Middle frontal gyrus (tissue), 1 donor: ENCODE results near the gene BORCS5.

Experiments
- DNase-seq: peaks from one replicate; pipeline ENCODE4 v3.0.0-alpha.2; 2015; ENCODE audit warnings: low spot score; ENCODE audit errors: extremely low spot score

BORCS5 gene

DNA sequence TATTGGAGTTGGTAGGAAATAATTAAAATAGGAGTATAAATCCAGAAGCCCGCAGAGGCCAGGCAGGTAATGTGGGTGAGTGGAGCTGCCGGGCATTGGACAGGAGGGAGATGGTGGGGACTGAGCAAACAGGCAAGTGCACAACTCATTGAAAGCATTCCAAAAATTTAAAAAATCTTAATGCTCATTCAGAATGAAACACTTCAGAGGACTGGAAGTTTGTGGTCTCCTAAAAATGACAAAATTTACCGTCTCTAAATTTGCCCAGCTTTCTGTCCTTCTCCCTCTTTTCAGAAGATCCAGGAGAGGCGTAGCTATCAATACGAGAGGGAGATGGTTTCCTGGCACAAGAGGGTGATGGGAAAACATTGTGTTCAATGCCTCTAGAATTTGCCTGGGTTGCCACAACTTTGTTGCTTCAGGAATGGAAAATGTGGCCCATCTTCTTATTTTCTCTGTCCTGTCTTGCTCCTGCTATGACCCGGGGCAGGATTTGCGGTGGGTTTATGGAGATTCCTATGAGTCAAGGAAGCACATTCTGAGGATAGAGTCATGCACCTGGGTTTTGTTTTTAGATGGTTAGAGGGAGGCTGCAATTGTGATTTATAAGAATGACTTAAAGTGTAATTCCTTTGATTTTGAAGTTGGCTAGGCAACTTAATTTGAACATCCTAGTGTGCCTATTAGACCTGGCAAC is 72.2 kb downstream of the BORCS5 start:
- no peak for DNase-seq

DNA sequence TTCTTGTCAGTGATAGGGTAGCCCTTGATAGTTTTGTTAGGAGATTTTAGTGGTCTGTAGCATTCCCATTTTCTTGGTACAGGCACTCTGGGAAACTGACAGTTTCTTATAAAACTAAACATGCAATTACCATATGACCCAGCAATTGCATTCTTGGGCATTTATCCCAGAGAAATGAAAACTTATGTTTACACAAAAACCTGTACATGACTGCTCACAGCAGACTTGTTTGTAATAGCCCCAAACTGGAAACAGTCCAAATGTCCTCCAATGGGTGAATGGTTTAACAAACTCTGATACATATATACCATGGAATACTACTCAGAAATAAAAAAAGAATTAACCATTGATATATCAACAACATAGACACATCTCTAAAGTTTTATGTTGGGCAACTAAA is 75.5 kb downstream of the BORCS5 start:
- no peak for DNase-seq

DNA sequence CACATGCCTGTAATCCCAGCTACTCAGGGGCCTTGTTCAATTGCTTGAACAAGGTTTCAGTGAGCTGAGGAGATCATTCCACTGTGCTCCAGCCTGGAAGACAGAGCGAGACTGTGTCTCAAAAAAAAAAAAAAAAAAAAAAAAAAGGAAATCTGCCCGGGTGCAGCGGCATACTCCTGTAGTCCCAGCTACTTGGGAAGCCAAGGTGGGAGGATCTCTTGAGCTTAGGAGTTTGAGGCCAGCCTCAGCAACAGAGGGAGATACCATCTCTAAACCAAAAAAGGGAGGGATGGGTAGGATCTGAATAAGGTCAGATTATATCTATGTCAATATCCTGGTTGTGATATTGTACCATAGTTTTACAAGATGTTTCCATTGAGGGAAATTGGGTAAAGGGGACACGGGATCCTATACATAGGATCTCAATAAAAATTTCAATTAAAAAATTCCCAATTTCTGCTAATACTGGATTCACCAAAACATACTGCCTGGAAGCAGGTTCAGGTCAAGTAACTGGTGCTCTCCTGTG is 76.4 kb downstream of the BORCS5 start:
- DNase-seq = no peak

DNA sequence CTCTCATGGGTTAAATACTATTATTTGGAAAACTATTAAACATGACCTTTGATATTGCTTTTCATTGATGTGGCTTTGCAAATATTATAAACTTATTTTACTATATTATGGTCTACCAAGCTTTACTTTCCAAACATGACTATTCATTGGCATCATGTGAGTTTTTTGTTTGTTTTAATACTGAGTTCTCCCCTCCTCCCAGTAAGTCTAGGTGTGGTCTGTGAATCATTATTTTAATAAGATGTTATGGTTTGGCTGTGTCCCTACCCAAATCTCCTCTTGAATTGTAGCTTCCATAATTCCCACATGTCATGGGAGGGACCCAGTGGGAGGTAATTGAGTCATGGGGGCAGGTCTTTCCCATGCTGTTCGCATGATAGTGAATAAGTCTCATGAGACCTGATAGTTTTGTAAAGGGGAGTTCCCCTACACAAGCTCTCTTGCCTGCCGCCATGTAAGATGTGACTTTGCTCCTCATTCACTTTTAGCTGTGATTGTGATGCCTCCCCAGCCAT is 80.0 kb downstream of the BORCS5 start:
- no peak for DNase-seq

DNA sequence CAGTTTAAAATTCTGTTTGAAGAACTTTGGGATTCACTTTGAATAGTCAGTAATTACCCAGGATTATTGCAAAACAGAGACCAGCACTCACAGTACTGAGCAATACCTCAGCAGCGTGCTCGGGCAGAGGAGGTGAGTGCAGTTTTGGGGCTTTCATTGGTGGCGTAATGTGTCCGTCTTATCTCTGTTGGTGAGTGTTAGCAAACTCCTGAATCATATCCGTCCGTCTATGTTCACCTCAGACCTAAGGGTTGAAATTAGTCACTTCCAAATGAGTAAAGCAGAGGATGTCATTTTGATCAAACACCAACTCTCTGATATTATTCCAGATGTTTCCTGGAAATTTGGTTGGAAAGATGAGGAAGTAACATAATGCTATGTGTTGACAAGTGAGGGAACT is 82.8 kb downstream of the BORCS5 start:
- DNase-seq = no peak

DNA sequence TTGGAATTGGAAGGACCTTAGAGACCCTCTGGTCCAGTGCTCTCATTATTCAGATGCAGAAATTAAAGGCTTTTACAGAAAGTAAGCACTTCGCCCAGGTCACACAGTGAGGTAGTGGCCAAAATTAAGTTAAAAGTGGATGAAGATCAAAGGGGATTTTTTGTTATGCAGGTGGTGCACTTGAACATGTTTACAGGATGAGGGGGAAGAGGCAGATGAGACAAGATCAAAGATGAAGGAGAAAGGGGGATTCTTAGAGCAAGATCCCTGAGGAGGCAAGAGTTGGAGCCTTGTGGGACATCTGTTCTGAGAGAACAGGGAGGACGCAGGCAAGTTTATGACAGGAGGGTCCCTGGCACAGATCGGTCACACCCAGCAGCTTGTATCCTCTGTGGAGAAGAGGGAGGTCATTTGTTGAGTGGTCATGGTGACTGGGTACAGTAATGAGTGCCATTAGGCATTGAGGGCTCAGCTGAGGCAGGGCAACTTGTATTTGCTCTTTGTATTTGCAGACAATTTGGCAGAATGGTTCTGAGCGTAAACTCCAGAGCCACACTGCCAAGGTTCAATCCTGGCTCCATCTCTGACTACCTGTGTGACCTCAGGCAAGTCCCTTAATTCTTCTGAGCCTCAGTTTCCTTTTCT is 84.0 kb downstream of the BORCS5 start:
- no peak for DNase-seq

DNA sequence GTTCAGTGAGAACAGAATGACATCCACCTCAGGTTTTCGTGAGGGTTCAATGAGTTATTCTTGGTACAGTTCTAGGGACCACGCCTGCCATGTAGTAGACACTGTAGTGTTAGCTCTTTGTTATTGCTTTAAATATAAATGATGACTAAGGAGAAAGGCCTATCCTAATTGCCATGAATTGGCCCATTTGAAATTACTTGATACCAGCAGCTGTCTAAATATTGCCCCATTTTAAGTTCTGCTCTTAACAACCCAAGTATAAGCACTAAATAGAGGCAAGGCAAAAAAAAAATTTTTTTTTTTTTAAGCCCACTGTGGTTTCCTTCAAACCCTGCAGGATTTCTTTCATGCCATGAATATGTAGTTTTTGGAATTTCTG is 84.5 kb downstream of the BORCS5 start:
- DNase-seq = no peak

DNA sequence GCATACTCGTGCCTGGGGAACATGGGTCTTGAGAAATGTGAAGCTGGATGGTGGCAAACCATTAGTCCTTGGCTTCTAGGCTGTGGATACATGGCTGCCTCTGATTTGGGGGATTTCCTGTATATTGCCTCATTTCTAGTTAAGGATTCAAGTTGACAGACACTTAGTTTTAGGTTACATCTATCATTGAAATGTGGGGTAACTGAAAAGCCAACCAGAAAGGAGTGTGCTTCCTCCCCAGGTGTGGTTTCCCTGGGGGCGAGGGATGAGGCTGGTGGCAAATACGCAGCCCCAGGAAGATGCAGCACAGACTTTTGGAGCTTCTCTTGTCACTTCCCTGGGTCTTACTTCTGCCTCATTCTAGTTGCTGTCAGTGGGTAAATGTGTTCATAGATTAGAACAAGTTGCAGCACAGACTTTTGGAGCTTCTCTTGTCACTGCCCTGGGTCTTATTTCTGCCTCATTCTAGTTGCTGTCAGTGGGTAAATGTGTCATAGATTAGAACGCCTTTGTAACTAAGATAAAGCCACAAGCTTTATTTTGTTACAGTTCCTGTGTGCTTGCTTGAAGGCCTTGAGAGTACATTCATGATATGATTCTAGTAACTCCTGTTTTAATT is 85.1 kb downstream of the BORCS5 start:
- DNase-seq = no peak

DNA sequence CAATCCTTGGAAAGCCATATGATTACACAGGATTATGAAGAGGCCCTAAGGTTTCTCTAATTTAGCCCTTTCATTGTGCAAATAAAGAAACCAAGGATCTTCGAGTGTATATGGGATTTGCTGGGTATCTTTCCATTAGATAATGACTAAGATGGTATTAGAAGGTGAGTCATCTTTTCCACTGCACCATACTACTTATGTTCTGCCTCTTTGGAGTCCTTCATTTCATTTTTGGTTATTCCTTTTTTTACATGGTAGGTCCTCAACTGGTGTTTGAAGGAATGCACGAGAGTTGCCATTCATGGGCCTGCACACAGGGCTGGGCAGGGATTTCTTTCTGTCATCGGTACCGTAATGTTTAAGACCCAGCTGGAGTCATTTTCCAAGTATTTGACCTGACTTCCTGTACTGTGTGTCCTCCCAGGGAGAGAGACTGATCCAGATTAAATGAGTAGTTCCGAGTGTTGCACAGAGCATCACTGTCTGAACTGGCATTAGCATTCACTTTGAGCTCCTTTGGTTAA is 85.7 kb downstream of the BORCS5 start:
- DNase-seq = no peak

DNA sequence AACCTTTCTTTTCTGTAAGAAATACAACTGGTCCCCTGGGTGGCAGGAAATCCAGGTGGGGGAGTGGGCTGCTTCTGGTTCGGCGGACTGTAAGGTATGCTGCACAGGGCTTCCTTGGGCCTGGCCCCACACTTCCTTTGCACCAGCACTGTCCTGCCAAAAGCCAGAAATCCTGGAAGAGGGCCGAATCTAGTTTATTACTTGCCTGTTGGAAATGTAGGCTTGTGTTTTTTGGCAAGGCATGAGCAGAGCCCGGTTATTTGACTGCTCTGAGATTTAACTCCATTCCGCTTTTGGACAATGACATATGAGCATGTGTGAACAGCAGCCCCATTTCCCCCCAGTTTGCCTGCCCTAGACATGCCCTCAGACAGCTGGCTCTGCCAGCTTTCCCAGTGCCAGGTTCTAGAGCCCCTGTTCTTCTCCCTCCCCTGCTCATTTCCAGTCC is 86.6 kb downstream of the BORCS5 start:
- DNase-seq = no peak

DNA sequence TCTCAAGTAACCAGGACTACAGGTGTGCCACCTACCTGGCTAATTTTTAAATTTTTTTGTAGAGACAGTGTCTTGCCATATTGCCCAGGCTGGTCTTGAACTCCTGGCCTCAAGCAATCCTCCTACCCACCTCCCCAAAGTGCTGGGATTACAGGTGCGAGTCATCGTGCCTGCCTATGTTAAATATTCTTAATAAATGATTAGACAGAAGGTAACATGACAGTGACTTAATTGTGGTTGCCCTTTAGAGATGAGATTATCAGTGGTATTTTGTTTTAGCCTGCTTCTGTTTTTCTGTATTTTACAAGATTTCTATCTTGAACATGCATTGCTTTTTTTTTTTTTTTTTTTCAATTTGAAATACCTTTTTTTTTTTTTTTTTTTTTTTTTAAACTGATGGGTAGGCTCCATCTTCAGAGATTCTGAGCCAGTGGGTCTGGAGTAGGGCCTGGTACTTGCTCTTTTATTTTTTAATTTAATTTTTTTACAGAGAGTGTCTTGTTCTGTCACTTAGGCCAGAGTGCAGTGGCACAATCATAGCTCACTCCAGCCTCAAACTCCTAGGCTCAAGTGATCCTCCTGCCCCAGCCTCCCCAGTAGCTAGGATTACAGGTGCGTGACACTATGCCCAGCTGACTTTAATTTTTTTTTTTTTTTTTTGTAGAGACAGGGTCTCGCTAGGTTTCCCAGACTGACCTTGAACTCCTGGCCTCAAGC is 88.4 kb downstream of the BORCS5 start:
- no peak for DNase-seq

DNA sequence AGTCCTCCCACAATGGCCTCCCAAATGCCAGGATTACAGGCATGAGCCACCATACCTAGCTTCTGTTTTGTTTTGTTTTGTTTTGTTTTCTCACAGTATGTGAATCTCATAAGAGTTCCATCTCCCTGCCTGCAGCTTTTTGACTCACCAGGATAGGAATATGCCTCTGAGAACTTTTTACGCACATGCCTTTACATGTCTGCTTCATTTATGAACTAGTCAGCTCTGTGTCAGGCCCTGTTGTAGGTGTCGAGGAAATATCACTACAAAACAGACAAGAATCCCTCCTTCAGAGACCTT is 89.0 kb downstream of the BORCS5 start:
- no peak for DNase-seq

DNA sequence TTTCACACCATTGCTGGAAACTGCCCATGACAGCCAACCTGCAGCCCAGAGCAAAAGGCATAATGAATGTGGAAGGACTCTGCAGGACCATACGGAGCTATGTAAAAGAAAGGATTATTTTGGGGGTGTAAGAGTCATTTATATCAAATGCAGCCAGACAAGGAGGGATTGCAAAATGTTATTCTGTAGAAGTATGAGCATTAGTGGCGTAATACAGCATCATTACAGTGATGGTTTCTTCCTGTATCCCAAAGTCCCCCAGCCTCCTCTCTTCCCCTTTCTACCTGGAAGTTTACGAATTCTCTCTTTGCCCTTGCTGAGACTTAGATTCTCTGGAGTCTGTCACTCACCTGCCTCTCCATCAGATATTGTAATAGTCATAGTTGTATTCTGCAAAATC is 89.9 kb downstream of the BORCS5 start:
- no peak for DNase-seq

DNA sequence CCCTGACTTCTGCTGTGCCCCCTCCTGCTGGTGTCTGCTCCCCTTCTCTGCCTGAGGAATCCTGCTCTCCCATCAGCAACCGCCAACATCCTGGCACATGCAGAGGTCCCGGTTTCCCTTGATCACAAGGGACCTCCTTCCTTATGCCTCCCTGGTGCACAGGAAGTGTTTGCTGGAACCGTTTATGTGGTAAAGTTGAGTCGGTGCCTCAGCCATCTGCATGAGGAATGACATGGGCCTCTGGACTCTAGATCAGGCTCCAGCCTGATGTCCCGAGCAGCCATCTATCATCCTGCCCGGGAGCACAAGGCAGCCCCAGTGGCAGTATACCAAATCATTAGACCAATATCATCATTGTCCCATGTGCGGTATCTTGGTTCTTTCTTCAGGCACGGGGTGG is 90.4 kb downstream of the BORCS5 start:
- DNase-seq = no peak

DNA sequence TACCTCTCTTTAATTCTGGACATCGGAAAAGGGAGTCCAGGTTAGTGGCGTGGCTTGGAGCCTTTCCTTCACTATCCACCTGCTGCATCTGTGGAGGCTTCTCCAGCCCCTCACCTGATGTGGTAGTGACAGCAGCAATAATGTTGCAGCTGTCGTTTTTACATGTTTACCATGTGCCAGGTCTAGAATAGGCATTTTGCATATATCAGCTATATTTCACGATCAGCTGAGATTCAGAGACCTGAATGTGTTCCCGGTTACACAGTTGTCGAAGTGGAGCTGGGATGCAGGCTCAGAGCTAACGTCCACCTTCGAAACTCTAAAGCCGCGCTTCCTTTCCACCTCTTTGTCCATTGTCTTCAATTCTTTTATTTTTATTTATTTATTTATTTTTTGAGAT is 91.0 kb downstream of the BORCS5 start:
- no peak for DNase-seq

DNA sequence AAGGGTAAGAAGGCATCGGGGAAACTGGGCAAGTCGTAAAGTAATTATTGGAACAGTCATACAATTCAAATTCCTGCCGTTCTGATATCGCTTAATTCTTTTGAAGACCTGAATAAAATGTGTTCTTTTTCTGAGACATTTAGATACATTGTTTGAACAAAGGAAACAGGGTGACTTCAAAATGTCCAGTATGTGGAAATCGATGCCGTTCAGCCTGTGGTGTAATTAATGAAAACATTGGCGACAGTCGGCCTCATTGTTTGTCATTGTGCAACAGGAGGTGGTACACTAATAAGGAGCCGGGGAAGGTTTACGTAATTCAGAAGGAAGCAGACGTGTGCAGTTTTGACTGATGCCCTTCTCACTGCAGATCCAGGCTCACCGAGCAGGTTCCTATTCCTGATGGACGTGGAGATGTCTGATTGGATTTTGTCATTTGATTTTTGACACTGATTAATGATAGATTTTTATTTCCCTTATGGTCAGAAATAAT is 92.7 kb downstream of the BORCS5 start:
- no peak for DNase-seq

DNA sequence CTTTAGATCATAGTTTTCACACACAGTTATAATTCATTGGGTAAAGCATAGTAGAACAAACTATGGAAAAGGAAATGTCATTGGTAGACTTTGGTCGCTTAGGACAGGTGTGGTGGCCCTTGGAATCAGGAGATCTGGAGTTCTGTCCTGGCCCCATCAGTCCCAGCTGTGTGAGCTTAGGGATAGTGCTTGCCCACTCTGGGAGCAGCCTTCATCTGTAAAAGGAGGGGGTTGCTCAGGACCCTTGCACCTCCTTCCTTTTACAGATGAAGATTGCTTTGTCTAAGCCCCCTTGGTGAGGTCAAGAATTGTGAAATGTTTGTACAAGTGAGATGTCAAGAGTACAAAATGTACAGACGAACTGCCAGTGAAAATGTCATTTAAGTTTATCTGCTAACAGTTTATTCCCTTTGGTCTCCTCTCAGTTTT is 93.2 kb downstream of the BORCS5 start:
- no peak for DNase-seq

DNA sequence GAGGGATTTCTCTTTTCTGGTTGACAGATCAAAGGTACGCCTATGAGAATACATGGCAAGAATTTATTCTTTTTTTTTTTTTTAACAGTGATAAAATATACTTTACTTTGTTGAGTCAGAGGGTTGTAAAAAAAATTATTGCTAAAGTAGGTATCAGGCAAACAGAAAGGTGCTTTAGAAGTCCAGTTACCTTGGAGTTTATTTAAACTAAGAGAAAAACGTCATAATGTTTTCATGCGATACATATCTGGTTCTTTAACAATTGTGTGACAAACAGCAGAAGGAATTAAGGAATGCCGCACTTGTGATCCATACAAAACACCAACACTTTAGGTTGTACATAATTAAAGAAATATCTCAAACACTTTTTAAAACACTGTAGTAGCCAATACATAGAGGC is 94.2 kb downstream of the BORCS5 start:
- no peak for DNase-seq

DNA sequence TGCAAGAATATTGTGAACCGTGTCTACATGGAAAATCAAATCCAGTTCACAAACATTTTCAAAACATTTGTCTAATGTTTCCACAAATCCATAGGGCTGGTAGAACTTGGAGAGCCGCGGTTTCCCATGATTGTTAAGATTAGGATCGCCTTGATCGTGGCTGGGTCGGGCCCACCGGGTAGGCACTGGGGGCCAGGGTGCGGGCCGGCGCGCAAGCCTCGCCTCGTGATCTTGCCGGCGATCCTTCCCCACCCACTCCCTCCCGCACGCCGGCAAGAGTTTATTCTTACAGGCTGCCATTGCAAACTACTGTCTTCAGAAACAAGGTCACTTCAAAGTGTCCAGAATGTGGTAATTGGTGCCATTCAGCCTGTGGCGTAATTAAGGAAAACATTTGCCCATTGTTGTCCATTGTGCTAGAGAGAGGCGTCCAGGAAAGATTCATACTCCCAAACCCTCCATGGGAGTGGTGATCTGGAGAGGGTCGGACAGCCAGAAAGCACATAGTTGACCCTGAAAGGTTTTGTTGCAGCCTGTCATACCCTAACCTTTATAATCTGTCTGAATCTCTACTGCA is 95.5 kb downstream of the BORCS5 start:
- DNase-seq = no peak

DNA sequence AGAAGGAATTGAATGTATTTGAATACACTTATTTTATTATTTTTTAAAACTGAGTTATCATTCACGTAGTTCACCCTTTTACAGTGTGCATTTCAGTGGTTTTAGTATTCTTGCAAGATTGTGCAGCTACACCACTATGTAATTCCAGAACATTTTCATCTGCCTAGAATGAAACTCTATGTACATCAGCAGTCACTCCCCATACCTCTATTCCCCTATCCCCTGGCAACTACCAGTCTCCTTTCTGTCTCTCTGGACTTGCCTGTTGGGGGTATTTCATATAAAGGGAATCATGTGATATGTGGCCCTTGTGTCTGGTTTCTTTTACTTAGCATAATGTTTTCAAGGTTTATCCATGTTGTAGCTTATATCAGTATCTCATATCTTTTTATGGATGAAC is 96.8 kb downstream of the BORCS5 start:
- DNase-seq = no peak

DNA sequence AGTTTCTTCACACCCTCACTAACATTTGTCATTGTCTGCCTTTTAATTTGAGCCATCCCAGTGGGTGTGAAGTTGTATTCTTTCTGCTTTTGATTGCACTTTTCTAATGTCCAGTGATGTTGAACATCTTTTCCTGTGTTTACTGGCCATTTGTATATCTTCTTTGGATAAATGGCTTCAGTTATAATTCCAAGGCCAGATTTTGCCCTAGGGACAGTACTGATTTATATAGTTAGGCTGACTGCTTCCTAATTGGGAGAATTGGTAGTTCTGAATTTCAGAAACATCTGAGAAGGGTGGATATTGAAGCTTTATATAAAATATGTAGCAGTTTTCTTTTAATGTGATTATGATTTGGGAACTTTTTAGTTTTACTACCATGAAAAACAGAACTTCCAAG is 97.4 kb downstream of the BORCS5 start:
- no peak for DNase-seq
